ENCODE data around the gene IL5. TPM values are rescaled to one million over a fixed set of nuclear protein-coding genes. Genes with fewer than 3 reads are reported as not detected.

IL5 gene
- total and polyA plus RNA-seq, 4 donors, result not detected

GRCh38 chr5:132506094-132506692 is 37.1 kb downstream of the IL5 start:
- no peak overlapping the region for H3K27ac ChIP-seq (ENCODE audit: low read depth in 1 of 2, low read length in 2 of 2)
- H3K4me1 ChIP-seq (ENCODE audit: control insufficient read depth in 4 of 4, insufficient read depth in 4 of 4, low read length in 3 of 4), result peaks cover 12 to 34% (median 24%) of the 10 kb centered on the region in 4 donors
- no peak for DNase-seq (ENCODE audit: low spot score)
- H3K36me3 ChIP-seq (ENCODE audit: control insufficient read depth in 4 of 4, insufficient read depth in 3 of 4, low read depth in 1 of 4, low read length in 3 of 4), result no peaks in the 10 kb centered on the region
- peak; percentile 68 to 81 for TF ChIP-seq RAD21 (IDR thresholded peaks at IDR 0.05)
- TF ChIP-seq EGR1 (IDR thresholded peaks at IDR 0.05; ENCODE audit: low read depth in 2 of 2), result no peak
- TF ChIP-seq CTCF (IDR thresholded peaks at IDR 0.05; ENCODE audit: low read depth, low read length, missing input control), result peak; percentile 40
- no peaks in the 10 kb centered on the region for H3K9me3 ChIP-seq (ENCODE audit: control insufficient read depth in 4 of 4, low read length in 3 of 4)
- no peak overlapping the region for H3K4me3 ChIP-seq (ENCODE audit: low read depth in 1 of 3, low read length in 3 of 3)
- WGBS, result 10% methylated on average over 1 of the region's 1 CpG
- no peaks in the 10 kb centered on the region for H3K27me3 ChIP-seq (ENCODE audit: control insufficient read depth in 4 of 4, insufficient read depth in 4 of 4, low read length in 3 of 4)
- H3K9ac ChIP-seq (ENCODE audit: low read depth in 1 of 2, low read length in 2 of 2), result peak overlapping the region in 1 of 2 donors; percentile 40

- Histone ChIP-seq H3K36me3 (ENCODE audit: control insufficient read depth in 4 of 4, insufficient read depth in 3 of 4, low read depth in 1 of 4, low read length in 3 of 4) (no peaks in the 10 kb centered on the region), H3K4me3 (ENCODE audit: low read depth in 1 of 3, low read length in 3 of 3) (no peak overlapping the region), H3K9ac (ENCODE audit: low read depth in 1 of 2, low read length in 2 of 2) (no peak overlapping the region), H3K4me1 (ENCODE audit: control insufficient read depth in 4 of 4, insufficient read depth in 4 of 4, low read length in 3 of 4) (peaks cover 17 to 39% (median 30%) of the 10 kb centered on the region in 4 donors), H3K9me3 (ENCODE audit: control insufficient read depth in 4 of 4, low read length in 3 of 4) (no peaks in the 10 kb centered on the region), H3K27ac (ENCODE audit: low read depth in 1 of 2, low read length in 2 of 2) (no peak overlapping the region), H3K27me3 (ENCODE audit: control insufficient read depth in 4 of 4, insufficient read depth in 4 of 4, low read length in 3 of 4) (no peaks in the 10 kb centered on the region)
- 77% methylated on average over 2 of the region's 2 CpGs for WGBS
- no peak for TF ChIP-seq EGR1 (IDR thresholded peaks at IDR 0.05; ENCODE audit: low read depth in 2 of 2)
- DNase-seq (ENCODE audit: low spot score), result no peak
These were observed 37.7 kb downstream of the IL5 start for GRCh38 chr5:132505641-132506040.

- no peak for TF ChIP-seq FOXA2 (IDR thresholded peaks at IDR 0.05)
- TF ChIP-seq HNF4A (conservative IDR thresholded peaks at IDR 0.05), result no peak
- no peak for TF ChIP-seq REST (IDR thresholded peaks at IDR 0.05)
- no peak for TF ChIP-seq GABPA (IDR thresholded peaks at IDR 0.05 in 1 of 2, conservative IDR thresholded peaks at IDR 0.05 in 1 of 2)
- TF ChIP-seq HNF4G (IDR thresholded peaks at IDR 0.05), result no peak
- TF ChIP-seq EGR1 (IDR thresholded peaks at IDR 0.05; ENCODE audit: low read depth in 2 of 2), result no peak
- TF ChIP-seq ZBTB33 (IDR thresholded peaks at IDR 0.05), result no peak
- no peak for TF ChIP-seq JUND (IDR thresholded peaks at IDR 0.05)
- no peak for TF ChIP-seq CTCF (IDR thresholded peaks at IDR 0.05; ENCODE audit: low read depth, low read length, missing input control)
- TF ChIP-seq NR2F2 (IDR thresholded peaks at IDR 0.05), result no peak
- no peaks in the 10 kb centered on the region for H3K36me3 ChIP-seq (ENCODE audit: control insufficient read depth in 4 of 4, insufficient read depth in 3 of 4, low read depth in 1 of 4, low read length in 3 of 4)
- DNase-seq (ENCODE audit: low spot score), result no peak
- H3K9me3 ChIP-seq (ENCODE audit: control insufficient read depth in 4 of 4, low read length in 3 of 4), result no peaks in the 10 kb centered on the region
- H3K4me1 ChIP-seq (ENCODE audit: control insufficient read depth in 4 of 4, insufficient read depth in 4 of 4, low read length in 3 of 4), result peaks cover 18 to 48% (median 38%) of the 10 kb centered on the region in 4 donors
- no peak overlapping the region for H3K9ac ChIP-seq (ENCODE audit: low read depth in 1 of 2, low read length in 2 of 2)
- WGBS, result 74% methylated on average over 4 of the region's 4 CpGs
- no peaks in the 10 kb centered on the region for H3K27me3 ChIP-seq (ENCODE audit: control insufficient read depth in 4 of 4, insufficient read depth in 4 of 4, low read length in 3 of 4)
- no peak overlapping the region for H3K27ac ChIP-seq (ENCODE audit: low read depth in 1 of 2, low read length in 2 of 2)
- no peak overlapping the region for H3K4me3 ChIP-seq (ENCODE audit: low read depth in 1 of 3, low read length in 3 of 3)
These were observed 38.6 kb downstream of the IL5 start for GRCh38 chr5:132504746-132505145.
